Activated gamma-delta T cell (primary cell): ENCODE data around the gene LIM2.
"Not testable (repeated sequence)": the region's sequence is repeated elsewhere in the genome, so short reads cannot be mapped to it uniquely, and the experiment has no call there.

Experiments
- DNase-seq: peaks from one replicate; lab custom pipeline; 2025; lab: John Stamatoyannopoulos, UW
- total RNA-seq, 2 donors: gene quantifications; one replicate each; lab custom pipeline; 2026; lab: John Stamatoyannopoulos, UW

LIM2 gene, protein sequence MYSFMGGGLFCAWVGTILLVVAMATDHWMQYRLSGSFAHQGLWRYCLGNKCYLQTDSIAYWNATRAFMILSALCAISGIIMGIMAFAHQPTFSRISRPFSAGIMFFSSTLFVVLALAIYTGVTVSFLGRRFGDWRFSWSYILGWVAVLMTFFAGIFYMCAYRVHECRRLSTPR
- total RNA-seq: 0.26 to 0.35 reads per million in 2 donors

- DNase-seq: no peak
Observed at GRCh38 chr19:51387924-51388389, at the start of gene LIM2. Gene LIM2, minus strand, starts transcription at chr19:51387974. Its CDS starts 531 bp downstream, at chr19:51387443.

DNA sequence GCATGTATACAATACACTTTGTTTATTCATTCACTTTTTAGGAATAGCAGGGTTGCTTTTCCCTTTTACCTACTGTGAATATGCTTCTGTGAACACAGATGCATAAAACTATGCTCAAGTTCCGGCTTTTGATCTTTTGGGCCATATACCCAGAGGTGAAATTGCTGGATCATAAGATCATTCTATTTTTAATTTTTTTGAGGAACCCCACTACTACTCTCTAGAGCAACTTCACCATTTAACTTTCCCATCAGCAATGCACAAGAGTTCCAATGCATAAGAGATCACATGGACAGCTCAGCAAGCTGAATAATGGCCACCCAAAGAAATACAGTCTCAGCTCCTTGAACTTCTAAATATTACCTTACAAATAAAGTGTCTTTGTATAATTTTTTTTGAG is 46.7 kb upstream of the LIM2 start:
- no peak for DNase-seq

DNA sequence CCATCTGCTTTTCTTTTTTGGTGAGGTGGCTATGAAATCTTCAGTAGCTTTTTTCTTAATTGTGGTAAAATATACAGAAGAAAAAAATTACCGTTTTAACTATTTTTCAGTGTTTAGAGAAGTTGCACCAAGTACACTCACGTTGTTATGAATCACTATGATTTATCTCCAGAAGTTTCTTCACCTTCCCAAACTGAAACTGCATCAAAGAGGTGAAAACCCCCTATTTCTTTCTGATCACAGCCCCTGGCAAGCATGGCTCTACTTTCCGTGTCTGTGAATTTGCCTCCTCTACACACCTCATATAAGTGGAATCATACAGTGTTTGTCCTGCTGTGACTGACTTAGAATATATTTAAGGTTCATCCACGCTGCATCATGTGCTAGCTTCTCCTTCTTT is 45.3 kb upstream of the LIM2 start:
- DNase-seq: no peak

DNA sequence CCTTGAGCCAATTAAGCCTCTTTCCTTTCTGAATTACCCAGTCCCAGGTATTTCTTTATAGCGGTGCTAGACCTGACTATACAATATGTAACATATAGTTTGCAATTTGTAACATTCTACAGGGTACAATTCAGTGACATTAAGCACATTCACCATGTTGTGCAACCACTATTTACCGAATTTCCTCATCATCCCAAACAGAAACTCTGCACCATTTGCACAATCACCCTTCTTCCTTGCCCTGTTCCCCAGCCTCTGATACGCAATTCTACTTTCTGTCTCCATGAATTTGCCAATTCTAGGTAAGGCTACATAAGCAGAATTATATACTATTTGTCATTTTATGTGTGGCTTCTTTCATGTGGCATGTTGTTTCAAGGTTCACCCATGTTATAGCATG is 43.4 kb upstream of the LIM2 start:
- DNase-seq: no peak

GRCh38 chr19:51430221-51430620 is 42.4 kb upstream of the LIM2 start:
- DNase-seq: no peak

DNA sequence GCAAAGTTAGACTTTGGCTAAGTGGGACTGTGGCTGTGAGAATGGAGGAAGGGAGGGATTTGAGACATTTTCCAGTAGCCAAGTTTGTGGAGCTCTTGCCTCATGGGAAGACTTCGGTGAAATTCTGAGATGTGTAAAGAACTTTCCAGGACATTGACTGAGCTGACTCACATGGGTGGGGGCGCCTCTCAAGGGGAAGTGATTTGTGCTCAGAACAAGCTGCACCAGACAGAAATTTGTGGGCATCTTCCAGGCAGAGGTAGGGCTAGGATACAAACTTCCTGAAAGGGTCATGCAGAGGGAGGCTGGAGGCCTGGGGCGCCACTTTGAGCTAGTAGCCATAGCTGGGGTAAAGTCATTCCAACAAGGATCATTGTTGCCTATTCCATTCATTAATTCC is 39.4 kb upstream of the LIM2 start:
- DNase-seq: no peak

- DNase-seq: peak; percentile 59
Observed at GRCh38 chr19:51422053-51422448, 34.3 kb upstream of the LIM2 start.

GRCh38 chr19:51421229-51422052 is 33.7 kb upstream of the LIM2 start:
- no peak for DNase-seq

- DNase-seq: not testable (repeated sequence)
Observed at GRCh38 chr19:51420511-51420910, 32.7 kb upstream of the LIM2 start.

DNA sequence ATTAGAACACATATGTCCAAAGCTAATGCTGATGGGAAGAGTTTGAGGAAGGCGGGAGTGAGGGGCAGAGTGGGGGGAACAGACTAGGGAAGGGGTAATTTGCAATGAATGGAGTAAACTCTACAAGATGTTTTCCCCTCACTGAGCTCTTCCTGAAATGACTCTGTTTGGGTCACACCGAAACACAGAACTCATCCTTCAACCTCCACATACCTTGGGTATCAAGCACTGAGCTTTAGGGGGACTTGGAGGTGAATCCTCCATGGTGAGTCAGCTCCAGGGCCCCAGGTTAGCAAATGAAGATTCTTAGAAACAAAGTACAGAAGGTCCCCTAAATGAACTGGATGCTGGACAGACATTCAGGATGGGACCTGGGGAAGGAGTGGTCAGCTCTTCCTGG is 30.9 kb upstream of the LIM2 start:
- DNase-seq: no peak

DNA sequence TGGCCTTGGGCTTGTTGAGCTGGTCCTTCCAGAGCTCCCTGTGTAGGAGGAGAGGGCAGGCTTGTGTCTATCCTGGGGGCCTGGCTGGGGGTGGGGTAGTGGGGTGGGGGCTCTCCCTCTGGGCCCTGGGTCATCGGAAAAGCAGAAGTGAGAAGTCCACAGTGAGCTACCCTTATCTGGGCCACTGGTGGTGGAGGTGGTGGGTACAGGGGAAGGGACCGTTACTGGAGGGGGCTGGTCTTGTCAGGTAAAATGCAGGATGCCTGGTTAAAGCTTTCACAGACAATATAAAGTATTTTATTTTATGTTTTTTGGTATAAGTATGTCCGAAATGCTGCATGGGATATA is 30.0 kb upstream of the LIM2 start:
- no peak for DNase-seq

- no peak for DNase-seq
Observed at GRCh38 chr19:51417107-51417809, 29.5 kb upstream of the LIM2 start, which contains the start of gene SIGLEC10. Gene SIGLEC10, minus strand, starts transcription at chr19:51417642. Its CDS starts 61 bp downstream, at chr19:51417581.

DNA sequence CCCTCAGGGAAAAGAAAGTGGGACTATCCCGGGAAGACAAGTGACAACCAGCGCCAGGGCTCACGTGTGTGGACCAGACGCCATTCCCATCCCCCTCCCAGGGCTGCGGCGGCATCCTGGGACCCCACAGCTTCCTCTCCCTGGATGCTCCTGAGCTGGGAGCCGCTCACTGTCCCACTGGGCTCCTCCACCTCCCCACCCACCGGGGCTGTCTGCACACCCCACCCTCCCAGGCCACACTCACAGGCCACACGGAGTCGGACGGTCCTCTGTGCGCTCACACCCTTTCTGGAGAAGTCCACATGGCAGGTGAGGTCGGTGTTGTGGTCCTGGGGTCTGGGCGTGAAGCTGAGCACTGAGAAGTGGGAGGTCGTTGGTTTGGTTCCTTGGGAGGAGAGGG is 28.6 kb upstream of the LIM2 start:
- not testable (repeated sequence) for DNase-seq

DNA sequence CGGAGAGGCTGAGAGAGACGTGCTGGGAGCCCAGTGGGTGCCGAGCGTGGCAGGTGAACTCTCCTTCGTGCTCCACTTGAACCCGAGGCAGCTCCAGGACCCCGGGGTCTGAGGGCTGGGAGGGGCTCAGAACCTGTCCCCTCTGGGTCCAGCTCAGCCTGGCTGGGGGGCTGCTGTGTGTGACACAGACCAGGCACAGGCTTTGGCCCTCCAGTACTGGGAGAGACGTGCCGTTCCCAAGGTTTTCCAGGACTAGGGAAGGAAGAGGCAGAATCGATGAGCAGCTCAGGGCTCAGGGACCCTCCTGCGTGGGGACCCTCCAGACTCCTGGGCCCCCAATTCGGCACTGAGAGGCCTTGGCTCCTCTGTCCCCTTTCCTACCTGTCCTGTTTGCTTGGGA is 27.4 kb upstream of the LIM2 start:
- no peak for DNase-seq

GRCh38 chr19:51410950-51411748 is 23.4 kb upstream of the LIM2 start:
- DNase-seq: no peak

- no peak for DNase-seq
Observed at GRCh38 chr19:51407511-51408131, 19.8 kb upstream of the LIM2 start.

- DNase-seq: no peak
Observed at GRCh38 chr19:51402117-51402516, 14.3 kb upstream of the LIM2 start.

- not testable (repeated sequence) for DNase-seq
Observed at GRCh38 chr19:51399936-51400335, 12.2 kb upstream of the LIM2 start.

- DNase-seq: no peak
Observed at GRCh38 chr19:51399231-51399630, 11.5 kb upstream of the LIM2 start.

- no peak for DNase-seq
Observed at GRCh38 chr19:51398096-51398704, 10.4 kb upstream of the LIM2 start.

- not testable (repeated sequence) for DNase-seq
Observed at GRCh38 chr19:51397453-51397852, 9.7 kb upstream of the LIM2 start.
